Spleen (tissue), 11 donors: Measurements from ENCODE around the gene SEC24C. TPM values are rescaled to one million over a fixed set of nuclear protein-coding genes. Genes with fewer than 3 reads are reported as not detected.

Source experiments
- DNase-seq: peaks from one replicate; pipeline ENCODE4 v3.0.0-alpha.2; 2020
- H3K27ac ChIP-seq, 8 donors: fragments of 200-600 bp; sonication (generic) in 7 of 8; 1 replicate in 4 of 8; 2 replicates in 4 of 8; pipeline versions ENCODE4 v1.5.0 to v1.8.0; 2016 to 2021; ENCODE audit warnings: inconsistent platforms in 4 of 8, mild to moderate bottlenecking in 4 of 8, moderate library complexity in 1 of 8
- H3K27me3 ChIP-seq, 7 donors: fragments of 200-600 bp; sonication (generic) in 6 of 7; replicated peaks in 1 of 7; 1 replicate in 4 of 7; 2 replicates in 3 of 7; pipeline versions ENCODE4 v1.5.0 to v1.8.0; 2016 to 2021; ENCODE audit warnings: inconsistent platforms in 3 of 7, mild to moderate bottlenecking in 1 of 7
- H3K36me3 ChIP-seq, 6 donors: fragments of 200-600 bp; sonication (generic) in 5 of 6; 1 replicate in 4 of 6; 2 replicates in 2 of 6; pipeline versions ENCODE4 v1.5.0 to v1.8.0; 2016 to 2021; ENCODE audit warnings: inconsistent platforms in 2 of 6
- H3K4me1 ChIP-seq, 6 donors: fragments of 200-600 bp; sonication (generic) in 5 of 6; 1 replicate in 3 of 6; 2 replicates in 3 of 6; pipeline versions ENCODE4 v1.5.0 to v1.8.0; 2016 to 2021; ENCODE audit warnings: inconsistent platforms in 3 of 6
- H3K4me3 ChIP-seq, 8 donors: fragments of 200-600 bp; sonication (generic) in 7 of 8; 1 replicate in 4 of 8; 2 replicates in 4 of 8; pipeline versions ENCODE4 v1.5.0 to v1.8.0; 2016 to 2021; ENCODE audit warnings: inconsistent platforms in 4 of 8, mild to moderate bottlenecking in 4 of 8, moderate library complexity in 2 of 8
- H3K9me3 ChIP-seq, 8 donors: fragments of 200-600 bp; sonication (generic) in 7 of 8; 1 replicate in 4 of 8; 2 replicates in 4 of 8; pipeline versions ENCODE4 v1.5.0 to v1.8.0; 2016 to 2021; ENCODE audit warnings: inconsistent platforms in 4 of 8
- CTCF ChIP-seq, 11 experiments: fragments of 200-600 bp in 7 of 11; fragments of 450-650 bp in 4 of 11; sonication (generic) in 4 of 11; IDR thresholded peaks in 8 of 11; conservative IDR thresholded peaks in 3 of 11; 1 replicate in 7 of 11; 2 replicates in 4 of 11; pipeline versions ENCODE4 v1.4.0 to v1.8.0; 2016 to 2021; ENCODE audit warnings: antibody characterized with exemption in 11 of 11, inconsistent platforms in 4 of 11, mild to moderate bottlenecking in 1 of 11
- POLR2A ChIP-seq, 3 donors: fragments of 450-650 bp; IDR thresholded peaks; one replicate each; pipeline ENCODE4 v1.5.1; 2017; ENCODE audit warnings: antibody characterized with exemption in 3 of 3, mild to moderate bottlenecking in 1 of 3
- POLR2AphosphoS5 ChIP-seq, 3 donors: sonication (generic); formaldehyde crosslinking; IDR thresholded peaks; one replicate each; pipeline ENCODE4 v1.5.1; 2017; ENCODE audit warnings: antibody characterized with exemption in 3 of 3
- WGBS, 5 donors: extraction: QIAGEN DNeasy Blood & Tissue Kit in 3 of 5; methylation state at CpG; one replicate each; pipeline versions ENCODE4 v1.1.5 to v1.1.7; 2013 to 2018; 5-methylcytosine and 5-hydroxymethylcytosine counted together
- intact Hi-C: fragments of 100-400 bp; cut with DNase I; formaldehyde crosslinking; loops from one replicate; pipeline ENCODE4 v1.15.0; 2023; ENCODE audit warnings: low total_unique reads
- polyA plus RNA-seq, 3 donors: library from polyadenylated mRNA; stranded (reverse); fragments of 200-250 nt; gene quantifications; one replicate each; pipeline ENCODE4 v1.2.1, GENCODE V29; 2013
- total RNA-seq, 7 donors: library from RNA; depleted of rRNA in 3 of 7; stranded (reverse); fragments of >200 nt in 3 of 7; fragmentation: NEBNext Ultra II Directional in 4 of 7; extraction: Animal tissue kit (Norgen Biotek cat#: 25700) in 4 of 7; gene quantifications; one replicate each; pipeline versions ENCODE4 v1.1.0 to v1.2.1, GENCODE V29; 2016 to 2021
- donor health status: healthy with polysubstance abuse.
- donor health status: DM: no; HTN: no; CAD: no; lungs with moderate emphysema.
- donor health status: DM: no; HTN: no; CAD: no.
- donor health status: Bipolar disorder and iron deficiency.
- donor health status: healthy.
- donor health status: DM: no; HTN: no; CAD: no.
- donor health status: DM: yes; HTN: yes; CAD: no.

The SEC24C gene
- total and polyA plus RNA-seq, 10 donors, result 20.4 to 75.6 (median 62.4) TPM

GRCh38 chr10:73813333-73813732 is 69.2 kb downstream of the SEC24C start:
- H3K9me3 ChIP-seq, result no peaks in the 10 kb centered on the region
- peaks cover 0 to 76% (median 30%) of the 10 kb centered on the region in 6 donors for H3K36me3 ChIP-seq
- intact Hi-C loops, result no loop called here
- no peak for TF ChIP-seq POLR2A (IDR thresholded peaks at IDR 0.05)
- TF ChIP-seq POLR2AphosphoS5 (IDR thresholded peaks at IDR 0.05), result no peak
- TF ChIP-seq CTCF (IDR thresholded peaks at IDR 0.05 in 8 of 11, conservative IDR thresholded peaks at IDR 0.05 in 3 of 11), result no peak
- no peak overlapping the region for H3K4me3 ChIP-seq
- H3K27ac ChIP-seq, result peak overlapping the region in 2 of 8 donors; percentile 24 to 99
- peaks cover 11 to 80% (median 40%) of the 10 kb centered on the region in 6 donors for H3K4me1 ChIP-seq
- H3K27me3 ChIP-seq, result no peaks in the 10 kb centered on the region
- peak; percentile 78 for DNase-seq
- WGBS, 5 donors, result 86 to 88% (median 87%) methylated on average over 7 of the region's 7 CpGs

- H3K27ac ChIP-seq, result peak overlapping the region in 1 of 8 donors; percentile 81
- TF ChIP-seq POLR2A (IDR thresholded peaks at IDR 0.05) (no peak), POLR2AphosphoS5 (IDR thresholded peaks at IDR 0.05) (no peak)
- WGBS, 5 donors, result 89 to 95% (median 91%) methylated on average over 13 of the region's 13 CpGs
- H3K36me3 ChIP-seq, result peaks cover 0 to 76% (median 31%) of the 10 kb centered on the region in 6 donors
- no peaks in the 10 kb centered on the region for H3K27me3 ChIP-seq
- DNase-seq, result no peak
- H3K4me1 ChIP-seq, result peaks cover 11 to 80% (median 35%) of the 10 kb centered on the region in 6 donors
- no peak overlapping the region for H3K4me3 ChIP-seq
- intact Hi-C loops, result no loop called here
- no peaks in the 10 kb centered on the region for H3K9me3 ChIP-seq
Measured at GRCh38 chr10:73814276-73814895, 70.2 kb downstream of the SEC24C start.

GRCh38 chr10:73814896-73815718 is 70.9 kb downstream of the SEC24C start:
- 81 to 91% (median 86%) methylated on average over 21 to 22 of the region's 22 CpGs for WGBS, 5 donors
- Histone ChIP-seq H3K9me3 (no peaks in the 10 kb centered on the region), H3K4me3 (no peak overlapping the region), H3K4me1 (peaks cover 6 to 80% (median 30%) of the 10 kb centered on the region in 6 donors), H3K27ac (peak overlapping the region in 4 of 8 donors; percentile 22 to 81 (median 74)), H3K36me3 (peaks cover 0 to 76% (median 37%) of the 10 kb centered on the region in 6 donors), H3K27me3 (no peaks in the 10 kb centered on the region)
- no peak for DNase-seq
- intact Hi-C loops, result no loop called here
- TF ChIP-seq POLR2A (IDR thresholded peaks at IDR 0.05) (no peak), CTCF (IDR thresholded peaks at IDR 0.05 in 8 of 11, conservative IDR thresholded peaks at IDR 0.05 in 3 of 11) (peak in 2 of 11 experiments; percentile 9 to 44), POLR2AphosphoS5 (IDR thresholded peaks at IDR 0.05) (peak in 2 of 3 donors; percentile 28 to 50)

- no peak for DNase-seq
- Histone ChIP-seq H3K4me1 (peaks cover under 1 to 74% (median 24%) of the 10 kb centered on the region in 6 donors), H3K27ac (peak overlapping the region in 5 of 8 donors; percentile 14 to 81 (median 73)), H3K36me3 (peaks cover 0 to 79% (median 37%) of the 10 kb centered on the region in 6 donors), H3K27me3 (no peaks in the 10 kb centered on the region), H3K4me3 (no peak overlapping the region), H3K9me3 (no peaks in the 10 kb centered on the region)
- TF ChIP-seq POLR2AphosphoS5 (IDR thresholded peaks at IDR 0.05) (no peak), POLR2A (IDR thresholded peaks at IDR 0.05) (no peak), CTCF (IDR thresholded peaks at IDR 0.05 in 8 of 11, conservative IDR thresholded peaks at IDR 0.05 in 3 of 11) (no peak)
- intact Hi-C loops, result no loop called here
Measured at GRCh38 chr10:73815719-73816030, 71.5 kb downstream of the SEC24C start.
